Coronary artery (tissue), 2 donors: ENCODE results near the gene GOLGA2.
A peak's percentile ranks its signal among the peaks of the same experiment; 100 is the strongest.

Source experiments
- DNase-seq: peaks from one replicate; pipeline ENCODE4 v3.0.0-alpha.2; 2017; ENCODE audit warnings: low spot score
- H3K27ac ChIP-seq, 2 donors: fragments of 200-600 bp; sonication (generic); one replicate each; pipeline ENCODE4 v1.5.1; 2016 to 2019
- H3K4me3 ChIP-seq: fragments of 200-600 bp; sonication (generic); 2 replicates; pipeline ENCODE4 v1.5.1; 2016; ENCODE audit warnings: mild to moderate bottlenecking, moderate library complexity
- CTCF ChIP-seq: fragments of 200-600 bp; sonication (generic); IDR thresholded peaks from one replicate; pipeline ENCODE4 v1.5.1; 2019; ENCODE audit warnings: antibody characterized with exemption

GOLGA2 gene, protein sequence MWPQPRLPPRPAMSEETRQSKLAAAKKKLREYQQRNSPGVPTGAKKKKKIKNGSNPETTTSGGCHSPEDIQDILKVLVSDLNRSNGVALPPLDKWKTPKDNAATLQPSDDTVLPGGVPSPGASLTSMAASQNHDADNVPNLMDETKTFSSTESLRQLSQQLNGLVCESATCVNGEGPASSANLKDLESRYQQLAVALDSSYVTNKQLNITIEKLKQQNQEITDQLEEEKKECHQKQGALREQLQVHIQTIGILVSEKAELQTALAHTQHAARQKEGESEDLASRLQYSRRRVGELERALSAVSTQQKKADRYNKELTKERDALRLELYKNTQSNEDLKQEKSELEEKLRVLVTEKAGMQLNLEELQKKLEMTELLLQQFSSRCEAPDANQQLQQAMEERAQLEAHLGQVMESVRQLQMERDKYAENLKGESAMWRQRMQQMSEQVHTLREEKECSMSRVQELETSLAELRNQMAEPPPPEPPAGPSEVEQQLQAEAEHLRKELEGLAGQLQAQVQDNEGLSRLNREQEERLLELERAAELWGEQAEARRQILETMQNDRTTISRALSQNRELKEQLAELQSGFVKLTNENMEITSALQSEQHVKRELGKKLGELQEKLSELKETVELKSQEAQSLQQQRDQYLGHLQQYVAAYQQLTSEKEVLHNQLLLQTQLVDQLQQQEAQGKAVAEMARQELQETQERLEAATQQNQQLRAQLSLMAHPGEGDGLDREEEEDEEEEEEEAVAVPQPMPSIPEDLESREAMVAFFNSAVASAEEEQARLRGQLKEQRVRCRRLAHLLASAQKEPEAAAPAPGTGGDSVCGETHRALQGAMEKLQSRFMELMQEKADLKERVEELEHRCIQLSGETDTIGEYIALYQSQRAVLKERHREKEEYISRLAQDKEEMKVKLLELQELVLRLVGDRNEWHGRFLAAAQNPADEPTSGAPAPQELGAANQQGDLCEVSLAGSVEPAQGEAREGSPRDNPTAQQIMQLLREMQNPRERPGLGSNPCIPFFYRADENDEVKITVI

DNA sequence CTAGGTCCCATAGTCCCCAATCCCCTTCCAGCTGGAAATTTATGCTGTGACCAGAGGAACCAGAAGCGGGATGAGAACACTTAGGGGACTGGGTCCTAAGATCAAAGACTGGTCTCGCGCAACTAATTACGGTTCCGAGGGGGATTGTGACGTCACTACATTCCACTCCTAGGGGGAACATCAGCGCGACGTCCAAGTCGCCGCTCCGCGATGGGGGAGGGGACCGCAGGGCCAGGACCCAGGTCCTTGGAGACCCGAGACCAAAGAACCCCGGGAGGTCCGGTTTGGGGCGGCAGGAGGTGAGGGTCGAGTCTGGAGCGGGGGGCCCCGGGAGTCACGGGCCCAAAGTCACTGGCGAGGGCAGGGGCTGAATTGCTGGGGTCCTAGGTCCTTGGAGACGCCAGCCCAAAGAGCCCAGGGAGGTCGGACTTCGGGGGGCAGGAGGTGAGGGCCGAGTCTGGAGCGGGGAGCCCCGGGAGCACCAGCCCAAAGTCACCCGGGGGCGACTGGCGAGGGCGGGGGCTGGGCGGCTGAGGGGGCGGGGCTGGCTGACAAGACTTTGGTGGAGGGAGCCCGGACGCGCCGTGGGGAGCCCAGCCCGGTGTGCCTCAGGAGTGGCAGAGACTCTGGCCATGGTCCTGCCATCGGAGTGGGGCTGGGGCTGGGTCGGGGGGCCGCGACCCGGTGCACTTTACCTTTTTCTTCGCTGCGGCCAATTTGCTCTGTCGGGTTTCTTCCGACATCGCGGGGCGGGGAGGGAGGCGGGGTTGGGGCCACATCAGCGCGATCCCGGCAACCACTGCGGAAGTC is at the start of gene GOLGA2:
GOLGA2 (minus strand) TSS at position 810 of the 810 bp plus-strand sequence; CDS start at position 779, 31 bp downstream.
- Histone ChIP-seq H3K4me3 (peak within 1 kb of the TSS; percentile 83), H3K27ac (peak within 1 kb of the TSS; percentile 91)
- TF ChIP-seq CTCF: no peak
- no peak for DNase-seq

GRCh38 chr9:128324401-128324800 is 48.6 kb upstream of the GOLGA2 start:
- H3K27ac ChIP-seq: no peak overlapping the region
- DNase-seq: no peak
- TF ChIP-seq CTCF: no peak
- no peak overlapping the region for H3K4me3 ChIP-seq

DNA sequence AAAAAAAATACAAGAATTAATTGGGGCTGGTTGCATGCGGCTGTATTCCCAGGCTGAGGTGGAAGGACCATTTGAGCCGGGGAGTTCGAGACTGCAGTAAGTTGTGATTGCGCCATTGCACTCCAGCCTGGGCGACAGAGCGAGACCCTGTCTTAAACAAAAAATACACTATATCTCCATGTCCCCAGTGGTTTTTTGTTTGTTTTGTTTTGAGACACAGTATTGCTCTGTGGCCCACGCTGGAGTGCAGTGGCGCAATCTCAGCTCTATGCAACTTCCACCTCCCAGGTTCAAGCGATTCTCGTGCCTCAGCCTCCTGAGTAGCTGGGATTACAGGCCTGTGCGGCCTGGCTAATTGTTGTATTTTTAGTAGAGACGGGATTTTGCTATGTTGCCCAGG is 48.0 kb upstream of the GOLGA2 start:
- DNase-seq: no peak
- no peak for TF ChIP-seq CTCF
- peak overlapping the region; percentile 83 for H3K4me3 ChIP-seq
- no peak overlapping the region for H3K27ac ChIP-seq

GRCh38 chr9:128323212-128323730 is 47.5 kb upstream of the GOLGA2 start:
- DNase-seq: no peak
- peak overlapping the region; percentile 83 for H3K4me3 ChIP-seq
- peak overlapping the region in 1 of 2 donors; percentile 94 for H3K27ac ChIP-seq
- TF ChIP-seq CTCF: no peak

DNA sequence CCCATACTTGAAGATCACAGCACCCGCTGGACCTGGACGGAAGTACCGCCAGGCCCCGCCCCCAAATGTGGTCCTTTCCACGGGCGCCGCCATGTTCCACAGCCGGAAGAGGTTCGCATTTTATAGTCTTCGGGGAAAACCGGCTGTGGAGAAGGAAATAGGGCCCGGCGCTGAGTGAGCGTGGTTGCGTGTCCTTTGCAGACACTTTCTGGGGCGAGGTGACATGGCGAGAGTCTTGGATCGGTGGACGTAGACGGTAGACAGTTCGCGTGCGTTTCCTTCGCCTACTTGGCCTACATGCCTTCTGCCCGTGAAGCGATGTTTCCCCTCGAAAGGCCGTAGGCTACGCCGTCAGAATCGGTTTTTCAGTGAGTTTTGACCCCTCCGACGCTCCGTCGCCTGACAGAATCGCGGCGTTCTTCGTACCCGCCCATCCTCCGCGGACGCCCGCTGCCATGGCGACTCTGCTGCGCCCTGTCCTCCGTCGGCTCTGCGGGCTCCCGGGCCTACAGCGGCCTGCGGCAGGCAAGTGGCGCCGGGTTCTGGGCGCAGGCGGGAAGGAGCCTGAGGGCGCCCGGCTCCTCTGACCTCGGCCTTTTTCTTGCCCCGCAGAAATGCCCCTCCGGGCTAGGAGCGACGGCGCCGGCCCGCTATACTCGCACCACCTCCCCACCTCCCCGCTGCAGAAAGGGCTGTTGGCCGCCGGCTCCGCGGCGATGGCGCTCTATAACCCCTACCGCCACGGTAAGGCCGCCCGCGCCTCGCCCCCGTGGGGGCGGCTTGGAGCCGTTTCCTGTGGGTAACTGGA is 46.8 kb upstream of the GOLGA2 start, which contains the start of the genes COQ4 and TRUB2:
COQ4 (plus strand) TSS at position 436 of the 808 bp plus-strand sequence; CDS start at position 456, 20 bp downstream.
TRUB2 (minus strand) TSS at position 44 of the 808 bp plus-strand sequence; CDS start at position 5, 39 bp downstream.
- TF ChIP-seq CTCF: no peak
- peak within 1 kb of the TSS; percentile 83 for H3K4me3 ChIP-seq
- H3K27ac ChIP-seq: peak within 1 kb of the TSS; percentile 55 to 94
- DNase-seq: peak; percentile 96
